ENCODE measurements around the gene PTPRN2. TPM values are rescaled to one million over a fixed set of nuclear protein-coding genes. Genes with fewer than 3 reads are reported as not detected.

PTPRN2 gene
- total and polyA plus RNA-seq, 8 donors = 4.9 to 136 (median 46.8) TPM

GRCh38 chr7:157795643-157796042, 792.0 kb downstream of the PTPRN2 start:
- Histone ChIP-seq H3K4me3 (no peak overlapping the region), H3K9me3 (no peaks in the 10 kb centered on the region), H3K4me1 (peaks cover 0 to 12% (median 7%) of the 10 kb centered on the region in 4 donors), H3K27me3 (peaks cover 0 to 11% (median 0%) of the 10 kb centered on the region in 3 donors), H3K27ac (no peak overlapping the region), H3K36me3 (no peaks in the 10 kb centered on the region)
- intact Hi-C loops (cut with DNase I; ENCODE audit: low total_unique reads) = no loop called here
- peak in 1 of 2 donors; percentile 64 for DNase-seq
- no peak for TF ChIP-seq POLR2A (IDR thresholded peaks at IDR 0.05)
- TF ChIP-seq EP300 (IDR thresholded peaks at IDR 0.05) = no peak
- no peak for TF ChIP-seq POLR2AphosphoS5 (IDR thresholded peaks at IDR 0.05)
- no peak for TF ChIP-seq CTCF (IDR thresholded peaks at IDR 0.05)
- WGBS, 5 donors = 28 to 68% (median 42%) methylated on average over 13 of the region's 13 CpGs

- Histone ChIP-seq H3K36me3 (no peaks in the 10 kb centered on the region), H3K4me3 (no peak overlapping the region), H3K4me1 (peaks cover 0 to 12% (median 7%) of the 10 kb centered on the region in 4 donors), H3K27me3 (peaks cover 0 to 11% (median 0%) of the 10 kb centered on the region in 3 donors), H3K9me3 (no peaks in the 10 kb centered on the region), H3K27ac (no peak overlapping the region)
- 19 to 48% (median 32%) methylated on average over 5 of the region's 5 CpGs for WGBS, 5 donors
- no peak for DNase-seq
- no peak for TF ChIP-seq POLR2AphosphoS5 (IDR thresholded peaks at IDR 0.05)
- no peak for TF ChIP-seq EP300 (IDR thresholded peaks at IDR 0.05)
- TF ChIP-seq CTCF (IDR thresholded peaks at IDR 0.05) = no peak
- TF ChIP-seq POLR2A (IDR thresholded peaks at IDR 0.05) = no peak
- intact Hi-C loops (cut with DNase I; ENCODE audit: low total_unique reads) = no loop called here
Observed at GRCh38 chr7:157795199-157795598, 792.4 kb downstream of the PTPRN2 start.

- H3K4me3 ChIP-seq = no peak overlapping the region
- H3K36me3 ChIP-seq = no peaks in the 10 kb centered on the region
- WGBS, 5 donors = 66 to 92% (median 86%) methylated on average over 4 of the region's 4 CpGs
- intact Hi-C loops (cut with DNase I; ENCODE audit: low total_unique reads) = no loop called here
- peaks cover 0 to 12% (median 7%) of the 10 kb centered on the region in 4 donors for H3K4me1 ChIP-seq
- no peak overlapping the region for H3K27ac ChIP-seq
- H3K27me3 ChIP-seq = peaks cover 0 to 11% (median 0%) of the 10 kb centered on the region in 3 donors
- TF ChIP-seq EP300 (IDR thresholded peaks at IDR 0.05) (no peak), POLR2A (IDR thresholded peaks at IDR 0.05) (no peak), CTCF (IDR thresholded peaks at IDR 0.05) (no peak), POLR2AphosphoS5 (IDR thresholded peaks at IDR 0.05) (no peak)
- H3K9me3 ChIP-seq = no peaks in the 10 kb centered on the region
- DNase-seq = no peak
Observed at GRCh38 chr7:157794746-157795065, 792.9 kb downstream of the PTPRN2 start.

GRCh38 chr7:157793973-157794745, 793.5 kb downstream of the PTPRN2 start:
- TF ChIP-seq EP300 (IDR thresholded peaks at IDR 0.05) = no peak
- no peak for TF ChIP-seq POLR2A (IDR thresholded peaks at IDR 0.05)
- no peak for TF ChIP-seq POLR2AphosphoS5 (IDR thresholded peaks at IDR 0.05)
- WGBS, 5 donors = 80 to 90% (median 88%) methylated on average over 37 to 39 of the region's 39 CpGs
- no peaks in the 10 kb centered on the region for H3K9me3 ChIP-seq
- H3K36me3 ChIP-seq = no peaks in the 10 kb centered on the region
- intact Hi-C loops (cut with DNase I; ENCODE audit: low total_unique reads) = no loop called here
- H3K27me3 ChIP-seq = peaks cover 0 to 11% (median 0%) of the 10 kb centered on the region in 3 donors
- H3K4me3 ChIP-seq = no peak overlapping the region
- no peak overlapping the region for H3K27ac ChIP-seq
- H3K4me1 ChIP-seq = peaks cover 0 to 12% (median 7%) of the 10 kb centered on the region in 4 donors
- no peak for DNase-seq

- whole genome bisulfite sequencing, 5 donors = 75 to 88% (median 82%) methylated on average over 10 of the region's 10 CpGs
- intact Hi-C loops (cut with DNase I; ENCODE audit: low total_unique reads) = no loop called here
- TF ChIP-seq POLR2A (IDR thresholded peaks at IDR 0.05) (no peak), POLR2AphosphoS5 (IDR thresholded peaks at IDR 0.05) (no peak), EP300 (IDR thresholded peaks at IDR 0.05) (no peak), CTCF (IDR thresholded peaks at IDR 0.05) (no peak)
- DNase-seq = no peak
- Histone ChIP-seq H3K9me3 (no peaks in the 10 kb centered on the region), H3K27ac (no peak overlapping the region), H3K36me3 (no peaks in the 10 kb centered on the region), H3K4me3 (no peak overlapping the region), H3K27me3 (peaks cover 0 to 11% (median 0%) of the 10 kb centered on the region in 3 donors), H3K4me1 (peaks cover 0 to 12% (median 7%) of the 10 kb centered on the region in 4 donors)
Observed at GRCh38 chr7:157793087-157793353, 794.6 kb downstream of the PTPRN2 start.
